Suprapubic skin (tissue), 4 donors: ENCODE results near the gene TNIK. TPM values are rescaled to one million over a fixed set of nuclear protein-coding genes. Genes with fewer than 3 reads are reported as not detected.
A peak's percentile ranks its signal among the peaks of the same experiment; 100 is the strongest.

Experiments used
- DNase-seq, 2 donors: peaks; one replicate each; pipeline ENCODE4 v3.0.0-alpha.2; 2019; ENCODE audit warnings: low spot score in 2 of 2
- H3K27ac ChIP-seq: fragments of 200-600 bp; sonication (generic); one replicate; pipeline ENCODE4 v1.5.1; 2019
- H3K27me3 ChIP-seq: fragments of 200-600 bp; sonication (generic); one replicate; pipeline ENCODE4 v1.5.1; 2019
- H3K36me3 ChIP-seq: fragments of 200-600 bp; sonication (generic); one replicate; pipeline ENCODE4 v1.5.1; 2019
- H3K4me1 ChIP-seq: fragments of 200-600 bp; sonication (generic); one replicate; pipeline ENCODE4 v1.5.1; 2019
- H3K4me3 ChIP-seq: fragments of 200-600 bp; sonication (generic); one replicate; pipeline ENCODE4 v1.5.1; 2019; ENCODE audit warnings: mild to moderate bottlenecking
- H3K9me3 ChIP-seq: fragments of 200-600 bp; sonication (generic); one replicate; pipeline ENCODE4 v1.5.1; 2019
- EP300 ChIP-seq: sonication (generic); formaldehyde crosslinking; IDR thresholded peaks from one replicate; pipeline ENCODE4 v1.6.1; 2017; ENCODE audit warnings: antibody characterized with exemption
- POLR2A ChIP-seq, 2 donors: fragments of 450-650 bp; IDR thresholded peaks; one replicate each; pipeline ENCODE4 v1.6.1; 2017; ENCODE audit warnings: antibody characterized with exemption in 2 of 2, mild to moderate bottlenecking in 2 of 2, moderate library complexity in 2 of 2
- POLR2AphosphoS5 ChIP-seq, 3 donors: sonication (generic); formaldehyde crosslinking; IDR thresholded peaks; one replicate each; pipeline ENCODE4 v1.6.1; 2017; ENCODE audit warnings: antibody characterized with exemption in 3 of 3
- WGBS: methylation state at CpG from one replicate; pipeline ENCODE4 v1.1.5; 2018; 5-methylcytosine and 5-hydroxymethylcytosine counted together
- total RNA-seq, 4 donors: library from RNA; depleted of rRNA; stranded (reverse); fragments of >200 nt; gene quantifications; one replicate each; pipeline ENCODE4 v1.1.0, GENCODE V29; 2016
- TF ChIP-seq, protein P1 (sequence below), 2 donors: fragments of 200-600 bp in 1 of 2; fragments of 450-650 bp in 1 of 2; sonication (generic) in 1 of 2; IDR thresholded peaks; one replicate each; pipeline ENCODE4 v1.5.1; 2016 to 2019; ENCODE audit warnings: antibody characterized with exemption in 2 of 2, mild to moderate bottlenecking in 1 of 2, moderate library complexity in 1 of 2

Gene TNIK
- total RNA-seq, 4 donors from 2014 or later = 2.0 to 4.3 (median 3.1) TPM

DNA sequence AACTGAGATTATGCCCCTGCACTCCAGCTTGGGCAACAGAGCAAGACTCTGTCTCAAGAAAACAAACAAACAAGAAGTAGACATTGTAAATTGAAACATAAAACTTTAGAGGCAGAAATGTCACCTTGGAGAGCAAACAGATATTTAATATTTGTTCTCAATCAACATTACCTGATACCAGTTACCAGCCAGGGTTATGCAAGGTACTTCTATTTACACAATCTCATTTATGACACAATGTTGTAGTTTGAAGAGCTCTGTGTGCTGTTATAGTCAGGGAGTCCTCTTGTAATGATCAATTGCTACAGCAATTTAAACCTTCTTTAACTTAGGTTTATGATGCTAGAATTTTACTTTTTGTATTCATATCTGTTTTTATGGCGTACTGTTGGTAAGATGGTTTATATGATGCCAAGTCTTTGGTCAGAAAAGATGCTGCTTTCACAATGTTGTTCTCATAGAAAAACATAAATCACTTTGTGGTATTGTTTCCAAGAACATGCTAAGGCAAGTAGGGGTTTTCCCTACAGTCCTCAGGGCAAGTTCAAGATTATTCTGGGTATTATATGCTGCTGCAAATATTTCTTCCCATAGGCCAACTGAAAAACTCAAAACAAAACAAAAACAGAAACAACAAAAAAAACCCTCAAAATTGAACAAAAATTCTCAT, 173.5 kb downstream of the TNIK start:
- DNase-seq = no peak
- H3K36me3 ChIP-seq = no peaks in the 10 kb centered on the region
- no peaks in the 10 kb centered on the region for H3K27me3 ChIP-seq
- no peak overlapping the region for H3K27ac ChIP-seq
- H3K4me1 ChIP-seq = peaks cover 36% of the 10 kb centered on the region
- H3K4me3 ChIP-seq = no peak overlapping the region
- WGBS = 33% methylated on average over 1 of the region's 1 CpG
- TF ChIP-seq POLR2AphosphoS5 (IDR thresholded peaks at IDR 0.05) (no peak), EP300 (no peak), POLR2A (IDR thresholded peaks at IDR 0.05) (no peak)
- TF ChIP-seq, protein P1, sequence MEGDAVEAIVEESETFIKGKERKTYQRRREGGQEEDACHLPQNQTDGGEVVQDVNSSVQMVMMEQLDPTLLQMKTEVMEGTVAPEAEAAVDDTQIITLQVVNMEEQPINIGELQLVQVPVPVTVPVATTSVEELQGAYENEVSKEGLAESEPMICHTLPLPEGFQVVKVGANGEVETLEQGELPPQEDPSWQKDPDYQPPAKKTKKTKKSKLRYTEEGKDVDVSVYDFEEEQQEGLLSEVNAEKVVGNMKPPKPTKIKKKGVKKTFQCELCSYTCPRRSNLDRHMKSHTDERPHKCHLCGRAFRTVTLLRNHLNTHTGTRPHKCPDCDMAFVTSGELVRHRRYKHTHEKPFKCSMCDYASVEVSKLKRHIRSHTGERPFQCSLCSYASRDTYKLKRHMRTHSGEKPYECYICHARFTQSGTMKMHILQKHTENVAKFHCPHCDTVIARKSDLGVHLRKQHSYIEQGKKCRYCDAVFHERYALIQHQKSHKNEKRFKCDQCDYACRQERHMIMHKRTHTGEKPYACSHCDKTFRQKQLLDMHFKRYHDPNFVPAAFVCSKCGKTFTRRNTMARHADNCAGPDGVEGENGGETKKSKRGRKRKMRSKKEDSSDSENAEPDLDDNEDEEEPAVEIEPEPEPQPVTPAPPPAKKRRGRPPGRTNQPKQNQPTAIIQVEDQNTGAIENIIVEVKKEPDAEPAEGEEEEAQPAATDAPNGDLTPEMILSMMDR (IDR thresholded peaks at IDR 0.05) = no peak
- H3K9me3 ChIP-seq = no peaks in the 10 kb centered on the region

GRCh38 chr3:171285287-171285686, 174.9 kb downstream of the TNIK start:
- Histone ChIP-seq H3K27ac (no peak overlapping the region), H3K4me3 (no peak overlapping the region), H3K4me1 (peaks cover 38% of the 10 kb centered on the region), H3K36me3 (no peaks in the 10 kb centered on the region), H3K27me3 (no peaks in the 10 kb centered on the region), H3K9me3 (no peaks in the 10 kb centered on the region)
- 55% methylated on average over 2 of the region's 2 CpGs for WGBS
- TF ChIP-seq, protein P1 (IDR thresholded peaks at IDR 0.05) = no peak
- TF ChIP-seq EP300 (no peak), POLR2AphosphoS5 (IDR thresholded peaks at IDR 0.05) (no peak), POLR2A (IDR thresholded peaks at IDR 0.05) (no peak)
- no peak for DNase-seq

GRCh38 chr3:171284308-171285075, 175.7 kb downstream of the TNIK start:
- 56% methylated on average over 5 of the region's 5 CpGs for WGBS
- Histone ChIP-seq H3K4me3 (no peak overlapping the region), H3K36me3 (no peaks in the 10 kb centered on the region), H3K27me3 (no peaks in the 10 kb centered on the region), H3K27ac (peak overlapping the region; percentile 23), H3K9me3 (no peaks in the 10 kb centered on the region), H3K4me1 (peaks cover 38% of the 10 kb centered on the region)
- TF ChIP-seq EP300 = no peak
- TF ChIP-seq, protein P1 (IDR thresholded peaks at IDR 0.05) = no peak
- TF ChIP-seq POLR2A (IDR thresholded peaks at IDR 0.05) = no peak
- TF ChIP-seq POLR2AphosphoS5 (IDR thresholded peaks at IDR 0.05) = no peak
- peak in 1 of 2 donors; percentile 66 for DNase-seq

GRCh38 chr3:171283848-171284222, 176.4 kb downstream of the TNIK start:
- peak overlapping the region; percentile 66 for H3K27ac ChIP-seq
- H3K27me3 ChIP-seq = no peaks in the 10 kb centered on the region
- H3K36me3 ChIP-seq = no peaks in the 10 kb centered on the region
- DNase-seq = no peak
- H3K4me3 ChIP-seq = no peak overlapping the region
- peaks cover 38% of the 10 kb centered on the region for H3K4me1 ChIP-seq
- TF ChIP-seq POLR2A (IDR thresholded peaks at IDR 0.05) = no peak
- no peak for TF ChIP-seq POLR2AphosphoS5 (IDR thresholded peaks at IDR 0.05)
- TF ChIP-seq, protein P1 (IDR thresholded peaks at IDR 0.05) = no peak
- TF ChIP-seq EP300 = no peak
- H3K9me3 ChIP-seq = no peaks in the 10 kb centered on the region
- 85% methylated on average over 4 of the region's 4 CpGs for WGBS

DNA sequence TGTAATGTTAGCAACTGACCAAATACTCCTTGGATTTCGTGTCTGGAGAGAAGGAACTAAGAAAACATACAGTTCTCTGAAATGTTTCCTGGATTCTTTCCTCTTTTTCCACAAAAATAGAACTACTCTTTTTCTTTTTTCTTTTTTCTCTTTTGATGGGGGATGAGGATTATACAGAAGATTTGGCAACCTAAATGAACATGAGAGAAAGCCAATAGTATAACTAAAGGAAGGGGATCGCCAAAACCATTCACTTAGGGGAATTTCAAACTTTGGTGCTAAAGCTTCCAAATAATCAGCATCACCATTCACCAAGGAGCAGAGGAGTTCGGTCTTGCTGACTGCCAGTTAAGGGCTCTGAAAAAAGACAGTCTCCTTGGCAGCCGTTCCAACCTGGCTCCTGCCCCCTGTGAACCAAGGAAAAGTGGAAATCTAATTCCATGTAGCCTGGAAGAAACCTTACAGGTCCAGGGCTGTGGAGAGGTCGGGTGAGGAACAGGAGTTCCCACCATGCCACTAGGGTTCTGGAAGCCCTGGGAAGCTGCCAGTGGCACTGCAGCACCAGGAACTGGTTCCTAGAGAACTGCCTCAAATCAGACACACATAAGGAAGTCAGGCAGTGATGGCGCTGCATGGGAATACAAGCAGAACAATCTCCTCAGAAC, 176.9 kb downstream of the TNIK start:
- no peak for DNase-seq
- Histone ChIP-seq H3K9me3 (no peaks in the 10 kb centered on the region), H3K27me3 (no peaks in the 10 kb centered on the region), H3K36me3 (no peaks in the 10 kb centered on the region), H3K4me3 (no peak overlapping the region), H3K4me1 (peaks cover 38% of the 10 kb centered on the region), H3K27ac (peak overlapping the region; percentile 66)
- WGBS = 49% methylated on average over 6 of the region's 6 CpGs
- TF ChIP-seq, protein P1 (IDR thresholded peaks at IDR 0.05) = no peak
- TF ChIP-seq POLR2AphosphoS5 (IDR thresholded peaks at IDR 0.05) = no peak
